Progenitor cell of endocrine pancreas (in vitro differentiated cells): Measurements from ENCODE around the gene CAMK1D. TPM values are rescaled to one million over a fixed set of nuclear protein-coding genes. Genes with fewer than 3 reads are reported as not detected.
"Not testable (repeated sequence)": the region's sequence is repeated elsewhere in the genome, so short reads cannot be mapped to it uniquely, and the experiment has no call there.

Experiments
- DNase-seq: peaks from one replicate; pipeline ENCODE4 v3.0.0; 2021; ENCODE audit warnings: low spot score; ENCODE audit not compliant: unreplicated experiment
- H3K27ac Mint-ChIP-seq: 2 replicates; pipeline ENCODE4 v1.8.0; 2021; ENCODE audit warnings: mild to moderate bottlenecking, moderate library complexity, mixed read lengths
- H3K27me3 Mint-ChIP-seq: 2 replicates; pipeline ENCODE4 v1.8.0; 2021; ENCODE audit warnings: mixed read lengths
- H3K36me3 Mint-ChIP-seq: 2 replicates; pipeline ENCODE4 v1.8.0; 2022; ENCODE audit warnings: mixed read lengths; ENCODE audit not compliant: insufficient read depth
- H3K4me1 Mint-ChIP-seq: 2 replicates; pipeline ENCODE4 v1.8.0; 2021; ENCODE audit warnings: low read depth, mixed read lengths
- H3K4me3 Mint-ChIP-seq: 2 replicates; pipeline ENCODE4 v1.8.0; 2021; ENCODE audit warnings: low read depth, mild to moderate bottlenecking, moderate library complexity, mixed read lengths
- H3K9me3 Mint-ChIP-seq: 2 replicates; pipeline ENCODE4 v1.8.0; 2021; ENCODE audit warnings: low read depth, mixed read lengths
- total RNA-seq: library from RNA; stranded (reverse); gene quantifications from 2 replicates; pipeline ENCODE4 v1.2.1, GENCODE V29; 2021
- TF ChIP-seq, protein P1 (sequence below): fragments of 200-600 bp; sonication (generic); IDR thresholded peaks from one replicate; pipeline ENCODE4 v1.5.0; 2021; ENCODE audit warnings: antibody characterized with exemption, mild to moderate bottlenecking; ENCODE audit not compliant: unreplicated experiment

Gene CAMK1D
- total RNA-seq, 1 donor from 2014 or later: 10.8 TPM

DNA sequence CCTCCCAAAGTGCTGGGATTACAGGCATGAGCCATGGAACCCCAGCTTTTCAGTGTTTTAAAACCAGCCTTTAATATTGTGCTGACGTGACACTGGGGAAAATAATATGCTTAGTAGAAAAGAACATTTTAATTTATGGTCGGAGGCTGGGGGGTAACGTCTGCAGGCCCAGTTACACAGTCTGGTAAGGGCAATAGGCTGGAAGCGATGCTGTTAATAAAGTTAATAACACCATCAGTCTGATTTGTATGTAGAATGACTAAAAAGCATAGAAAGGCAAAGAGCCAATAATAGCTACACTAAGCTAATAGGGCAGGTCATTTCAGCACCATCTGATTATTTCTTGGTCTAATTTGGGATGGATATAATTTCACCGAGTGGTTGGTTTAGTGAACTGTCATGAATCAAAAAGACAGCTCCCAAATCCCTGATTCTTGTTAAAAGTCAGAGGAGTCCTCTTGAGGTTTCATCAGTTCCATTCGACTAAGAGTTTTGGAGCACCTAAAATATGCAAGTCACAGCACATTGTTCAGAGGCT lies 192.9 kb downstream of the CAMK1D start:
- H3K4me3 Mint-ChIP-seq: no peak overlapping the region
- peaks cover 19% of the 10 kb centered on the region for H3K4me1 Mint-ChIP-seq
- no peak for DNase-seq
- H3K27ac Mint-ChIP-seq: no peak overlapping the region
- no peaks in the 10 kb centered on the region for H3K27me3 Mint-ChIP-seq
- H3K36me3 Mint-ChIP-seq: no peaks in the 10 kb centered on the region
- TF ChIP-seq, protein P1, sequence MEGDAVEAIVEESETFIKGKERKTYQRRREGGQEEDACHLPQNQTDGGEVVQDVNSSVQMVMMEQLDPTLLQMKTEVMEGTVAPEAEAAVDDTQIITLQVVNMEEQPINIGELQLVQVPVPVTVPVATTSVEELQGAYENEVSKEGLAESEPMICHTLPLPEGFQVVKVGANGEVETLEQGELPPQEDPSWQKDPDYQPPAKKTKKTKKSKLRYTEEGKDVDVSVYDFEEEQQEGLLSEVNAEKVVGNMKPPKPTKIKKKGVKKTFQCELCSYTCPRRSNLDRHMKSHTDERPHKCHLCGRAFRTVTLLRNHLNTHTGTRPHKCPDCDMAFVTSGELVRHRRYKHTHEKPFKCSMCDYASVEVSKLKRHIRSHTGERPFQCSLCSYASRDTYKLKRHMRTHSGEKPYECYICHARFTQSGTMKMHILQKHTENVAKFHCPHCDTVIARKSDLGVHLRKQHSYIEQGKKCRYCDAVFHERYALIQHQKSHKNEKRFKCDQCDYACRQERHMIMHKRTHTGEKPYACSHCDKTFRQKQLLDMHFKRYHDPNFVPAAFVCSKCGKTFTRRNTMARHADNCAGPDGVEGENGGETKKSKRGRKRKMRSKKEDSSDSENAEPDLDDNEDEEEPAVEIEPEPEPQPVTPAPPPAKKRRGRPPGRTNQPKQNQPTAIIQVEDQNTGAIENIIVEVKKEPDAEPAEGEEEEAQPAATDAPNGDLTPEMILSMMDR: no peak
- peaks cover 6% of the 10 kb centered on the region for H3K9me3 Mint-ChIP-seq

DNA sequence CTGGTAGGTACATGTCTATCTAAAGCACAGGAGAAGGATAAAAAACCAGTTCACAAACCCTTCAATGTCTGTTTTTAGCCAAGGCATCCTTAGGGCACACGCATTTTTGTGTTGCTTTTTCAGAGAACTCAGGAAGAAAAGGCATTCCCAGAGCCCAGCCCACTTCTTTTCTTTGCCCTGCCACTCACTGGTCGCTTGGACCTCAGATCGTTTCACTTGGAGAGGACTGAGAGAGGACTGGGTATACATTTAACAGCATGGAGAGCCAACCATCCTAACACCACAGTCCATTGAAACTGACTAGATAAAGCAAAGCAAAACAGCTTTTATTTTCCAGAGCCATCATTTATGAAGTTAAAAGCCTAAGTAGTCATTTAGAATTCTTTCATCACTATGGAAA lies 194.2 kb downstream of the CAMK1D start:
- Mint-ChIP-seq H3K9me3 (peaks cover 6% of the 10 kb centered on the region), H3K4me3 (no peak overlapping the region), H3K4me1 (peaks cover 16% of the 10 kb centered on the region), H3K27me3 (no peaks in the 10 kb centered on the region), H3K36me3 (no peaks in the 10 kb centered on the region), H3K27ac (no peak overlapping the region)
- DNase-seq: no peak
- TF ChIP-seq, protein P1: no peak

DNA sequence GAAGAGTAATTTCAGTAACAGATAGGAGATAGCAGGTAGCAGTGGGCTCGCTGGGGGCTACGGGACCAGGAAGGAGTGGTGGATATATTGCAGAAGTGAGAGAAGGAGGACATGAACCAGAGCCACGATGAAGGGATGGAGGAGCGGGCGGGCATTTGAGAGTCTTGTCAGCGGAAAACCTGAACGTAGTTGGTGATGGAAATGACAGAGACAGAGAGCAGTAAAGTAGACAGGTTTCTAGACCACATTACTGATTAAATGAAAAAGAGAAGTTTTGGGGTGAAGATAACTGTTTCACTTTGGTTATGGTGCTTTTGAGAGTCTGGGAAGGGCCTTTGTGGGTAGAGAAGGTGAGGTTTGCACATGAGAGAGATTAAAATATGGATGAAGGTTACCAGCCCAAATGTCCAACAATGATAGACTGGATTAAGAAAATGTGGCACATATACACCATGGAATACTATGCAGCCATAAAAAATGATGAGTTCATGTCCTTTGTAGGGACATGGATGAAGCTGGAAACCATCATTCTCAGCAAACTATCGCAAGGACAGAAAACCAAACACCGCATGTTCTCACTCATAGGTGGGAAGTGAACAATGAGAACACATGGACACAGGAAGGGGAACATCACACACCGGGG lies 196.9 kb downstream of the CAMK1D start:
- not testable (repeated sequence) for H3K4me3 Mint-ChIP-seq, H3K27me3 Mint-ChIP-seq, DNase-seq, H3K4me1 Mint-ChIP-seq, H3K27ac Mint-ChIP-seq, H3K36me3 Mint-ChIP-seq
- H3K9me3 Mint-ChIP-seq: peaks cover 12% of the 10 kb centered on the region

DNA sequence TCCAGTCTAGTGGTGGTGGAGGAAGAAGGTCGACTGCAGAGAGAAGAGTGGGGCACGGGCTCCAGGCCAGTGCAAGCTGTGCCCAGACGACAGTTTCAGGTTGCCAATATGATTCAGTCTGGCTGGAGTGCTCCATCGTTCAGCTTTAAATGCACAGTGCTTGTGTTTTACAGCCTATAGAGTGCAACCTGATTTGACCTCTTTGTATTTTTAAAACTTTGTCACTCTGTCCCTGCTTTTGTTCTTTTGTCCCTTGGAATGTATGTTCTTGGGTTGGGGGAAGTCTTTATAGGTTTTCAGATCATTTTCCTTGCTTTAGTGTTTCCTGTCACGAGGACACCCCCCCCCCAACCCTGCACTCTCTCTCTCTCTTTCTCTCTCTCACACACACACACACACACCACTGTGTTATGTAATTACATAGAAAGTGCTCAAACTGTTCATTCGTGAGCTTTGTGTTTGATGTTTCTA lies 198.0 kb downstream of the CAMK1D start:
- peaks cover 12% of the 10 kb centered on the region for H3K9me3 Mint-ChIP-seq
- no peak overlapping the region for H3K27ac Mint-ChIP-seq
- no peaks in the 10 kb centered on the region for H3K4me1 Mint-ChIP-seq
- TF ChIP-seq, protein P1: no peak
- peaks cover 1% of the 10 kb centered on the region for H3K36me3 Mint-ChIP-seq
- H3K27me3 Mint-ChIP-seq: peaks cover 2% of the 10 kb centered on the region
- H3K4me3 Mint-ChIP-seq: no peak overlapping the region
- no peak for DNase-seq

DNA sequence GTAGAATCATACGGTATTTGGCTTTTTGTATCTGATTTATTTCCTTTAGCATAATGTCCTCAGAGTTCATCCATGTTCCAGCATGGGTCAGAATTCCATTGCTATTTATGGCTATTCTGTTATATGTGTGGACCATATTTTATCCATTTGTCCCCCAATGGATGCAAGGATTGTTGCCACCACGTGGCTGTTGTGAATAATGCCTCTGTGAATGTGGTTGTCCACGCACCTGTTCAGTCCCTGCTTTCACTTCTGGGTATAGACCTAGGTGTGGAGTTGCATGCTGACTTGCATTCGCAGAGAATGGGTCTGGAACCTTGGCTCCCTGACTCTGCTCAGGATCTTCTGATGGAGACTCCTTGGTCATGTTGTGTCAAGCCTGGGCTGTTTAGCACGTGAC lies 199.9 kb downstream of the CAMK1D start:
- no peak overlapping the region for H3K4me3 Mint-ChIP-seq
- no peak for DNase-seq

More for the DNA sequence above, 199.9 kb downstream of the CAMK1D start:
- peaks cover 1% of the 10 kb centered on the region for H3K36me3 Mint-ChIP-seq
- peaks cover 12% of the 10 kb centered on the region for H3K9me3 Mint-ChIP-seq
- H3K27ac Mint-ChIP-seq: no peak overlapping the region
- no peaks in the 10 kb centered on the region for H3K4me1 Mint-ChIP-seq
- H3K27me3 Mint-ChIP-seq: peaks cover 2% of the 10 kb centered on the region
- TF ChIP-seq, protein P1: no peak
